Measurements from ENCODE around the gene RPS5.

GRCh38 chr19:58408152-58409009, 21.3 kb downstream of the RPS5 start, which contains the start of gene ZNF584:
- TF ChIP-seq CTCF (IDR thresholded peaks at IDR 0.05) = peak; percentile 28; the same call in 2 of the 3 replicates
- 0 out of 2 replicates have a peak, but pooled peaks have one; percentile 18 for TF ChIP-seq MYC (IDR thresholded peaks at IDR 0.05; ENCODE audit: borderline replicate concordance, low read length)
- TF ChIP-seq MAZ (IDR thresholded peaks at IDR 0.05; ENCODE audit: borderline replicate concordance, low read depth, low read length) = no peak
- no peak for TF ChIP-seq RAD21 (conservative IDR thresholded peaks at IDR 0.05 in 1 of 2, IDR thresholded peaks at IDR 0.05 in 1 of 2)
- TF ChIP-seq CBX2 (IDR thresholded peaks at IDR 0.05; ENCODE audit: borderline replicate concordance, low read depth) = no peak
- TF ChIP-seq POLR2A (IDR thresholded peaks at IDR 0.05; ENCODE audit: low read length) = peak; percentile 93
- TF ChIP-seq RFX5 (IDR thresholded peaks at IDR 0.05) = no peak
- TF ChIP-seq BHLHE40 (IDR thresholded peaks at IDR 0.05; ENCODE audit: low read depth, low read length) = no peak
- TF ChIP-seq MAX (IDR thresholded peaks at IDR 0.05) = peak; percentile 15
- no peak for TF ChIP-seq RNF2 (IDR thresholded peaks at IDR 0.05; ENCODE audit: borderline replicate concordance, low read depth)
- no peak for TF ChIP-seq ZC3H11A (IDR thresholded peaks at IDR 0.05)

Data from A549 (cell line).